ENCODE results near the gene USP21.

The USP21 gene

DNA sequence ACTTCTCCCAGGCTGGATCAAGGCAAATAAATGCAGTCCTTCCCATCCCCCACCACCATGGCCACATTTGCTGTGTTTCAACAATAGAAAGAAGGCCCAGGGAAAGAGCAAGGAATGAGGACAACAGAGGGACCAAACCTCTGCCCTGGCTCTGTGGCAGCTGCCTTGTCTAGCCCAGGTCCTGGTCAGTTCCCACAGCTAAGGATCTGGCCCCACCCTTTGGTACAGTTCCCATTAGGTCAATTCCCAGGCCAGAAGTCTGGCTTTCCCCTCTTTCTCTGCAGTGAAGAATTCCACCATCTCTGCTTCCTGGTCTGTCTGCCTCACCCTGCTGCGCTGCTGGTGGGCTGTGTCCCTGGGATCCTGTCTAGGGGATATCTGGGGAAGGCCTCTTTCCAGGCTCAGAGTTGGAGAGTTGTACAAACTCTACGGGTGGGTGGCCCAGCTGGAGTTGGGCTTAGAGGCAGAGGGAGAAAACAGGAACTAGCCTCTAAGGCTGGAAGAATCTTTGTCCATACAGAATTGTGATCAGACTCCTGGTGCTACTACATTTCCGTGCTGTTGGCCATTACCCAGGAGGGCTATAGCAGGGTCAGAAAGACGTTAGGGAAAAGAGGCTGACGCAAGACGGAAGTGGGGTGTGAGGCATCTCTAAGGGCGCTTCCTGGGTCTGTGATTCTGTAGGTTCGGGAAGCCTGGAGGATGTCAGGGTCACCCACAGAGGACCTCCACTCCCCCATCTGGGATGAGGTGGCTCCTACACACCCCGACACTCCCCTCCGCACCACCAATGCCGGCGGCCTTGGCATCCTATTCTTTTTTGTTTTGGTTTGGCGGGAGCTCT lies 41.9 kb downstream of the USP21 start:
- H3K4me2 ChIP-seq = peak overlapping the region; percentile 71 to 94 (median 88)
- peaks cover 55 to 93% (median 73%) of the 10 kb centered on the region in 10 experiments for H3K4me1 ChIP-seq
- H3K36me3 ChIP-seq = peaks cover 5 to 31% (median 26%) of the 10 kb centered on the region in 11 experiments
- H3K27me3 ChIP-seq = no peaks in the 10 kb centered on the region
- H3K9me3 ChIP-seq (replicated peaks in 1 of 11) = no peaks in the 10 kb centered on the region
- peak overlapping the region; percentile 82 to 92 (median 88); a peak in 21 of 22 replicates for H3K9ac ChIP-seq
- TF ChIP-seq Cebpa-rat (IDR thresholded peaks at IDR 0.05) = no peak
- peak overlapping the region in 9 of 10 experiments; percentile 65 to 85 (median 77); a peak in 19 of 20 replicates for H3K4me3 ChIP-seq
- peak overlapping the region; percentile 82 to 93 (median 90) for H3K27ac ChIP-seq
- no peaks in the 10 kb centered on the region for H4K20me1 ChIP-seq

DNA sequence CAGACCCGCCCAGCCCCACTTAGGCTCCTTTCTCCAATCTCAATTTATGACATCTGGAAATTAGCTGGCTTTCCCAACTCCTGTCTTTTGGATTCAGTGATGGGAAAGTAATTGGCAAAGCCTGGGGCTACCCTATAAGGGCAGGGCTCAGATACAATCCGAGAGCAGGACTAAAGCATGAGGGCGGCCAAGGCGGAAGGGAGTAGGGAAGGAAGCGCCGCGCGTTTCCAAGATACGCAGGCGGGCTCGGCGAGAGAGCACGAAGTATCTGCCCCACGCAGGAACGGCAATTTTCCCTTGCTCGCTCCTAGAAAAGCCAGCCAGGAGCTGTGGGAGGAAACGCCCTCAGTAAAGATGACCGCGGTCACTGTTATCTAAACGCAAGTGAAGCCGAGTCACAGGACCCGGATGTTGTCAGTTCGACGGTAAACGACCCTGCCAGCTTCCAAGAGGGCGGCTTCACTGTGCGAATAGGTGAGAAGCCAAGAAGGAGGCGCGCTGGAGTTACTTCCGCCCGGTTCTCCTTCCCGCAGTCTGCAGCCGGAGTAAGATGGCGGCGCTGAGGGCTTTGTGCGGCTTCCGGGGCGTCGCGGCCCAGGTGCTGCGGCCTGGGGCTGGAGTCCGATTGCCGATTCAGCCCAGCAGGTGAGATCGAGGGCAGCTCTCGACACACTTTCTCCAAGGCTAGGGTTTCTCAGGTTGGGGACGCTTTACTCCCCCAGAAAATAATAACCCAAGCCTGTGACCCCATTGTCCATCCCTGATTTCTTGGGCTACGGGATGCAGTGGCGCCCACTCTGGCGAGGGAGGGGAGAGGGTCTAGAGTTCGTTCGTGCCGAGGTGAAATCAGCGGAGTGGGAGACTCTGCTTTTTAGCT lies 42.8 kb downstream of the USP21 start, which contains the start of gene NDUFS2:
Gene NDUFS2, plus strand, starts transcription at position 532 of the 877 bp plus-strand sequence. Its CDS starts 19 bp downstream, at position 551.
- H3K27me3 ChIP-seq = no peaks in the 10 kb centered on the region
- H3K36me3 ChIP-seq = peaks cover 14 to 39% (median 35%) of the 10 kb centered on the region in 11 experiments
- peak within 1 kb of the TSS; percentile 82 to 92 (median 88) for H3K9ac ChIP-seq
- H3K4me1 ChIP-seq = peaks cover 46 to 93% (median 67%) of the 10 kb centered on the region in 10 experiments
- H3K9me3 ChIP-seq (replicated peaks in 1 of 11) = no peaks in the 10 kb centered on the region
- H3K27ac ChIP-seq = peak within 1 kb of the TSS; percentile 82 to 93 (median 90)
- peak within 1 kb of the TSS; percentile 65 to 85 (median 78) for H3K4me3 ChIP-seq
- H4K20me1 ChIP-seq = no peaks in the 10 kb centered on the region
- H3K4me2 ChIP-seq = peak within 1 kb of the TSS; percentile 77 to 97 (median 91)
- TF ChIP-seq Cebpa-rat (IDR thresholded peaks at IDR 0.05) = no peak

- H3K36me3 ChIP-seq = peaks cover 56 to 84% (median 79%) of the 10 kb centered on the region in 11 experiments
- peak overlapping the region in 2 of 11 experiments; percentile 39 to 40; a peak in 3 of 22 replicates for H3K9ac ChIP-seq
- no peaks in the 10 kb centered on the region for H3K27me3 ChIP-seq
- no peak for TF ChIP-seq Cebpa-rat (IDR thresholded peaks at IDR 0.05)
- peaks cover 0 to 18% (median 5%) of the 10 kb centered on the region in 11 experiments; a peak in 9 of 22 replicates for H4K20me1 ChIP-seq
- no peak overlapping the region for H3K4me3 ChIP-seq
- peak overlapping the region in 3 of 11 experiments; percentile 30 to 92 (median 53); a peak in 6 of 22 replicates for H3K4me2 ChIP-seq
- peaks cover 20 to 77% (median 33%) of the 10 kb centered on the region in 10 experiments for H3K4me1 ChIP-seq
- no peaks in the 10 kb centered on the region for H3K9me3 ChIP-seq (replicated peaks in 1 of 11)
- peak overlapping the region in 1 of 11 experiments; percentile 34; a peak in 1 of 22 replicates for H3K27ac ChIP-seq
These were observed 47.3 kb downstream of the USP21 start for GRCh38 chr1:161206411-161207140.

GRCh38 chr1:161207173-161207572 lies 47.9 kb downstream of the USP21 start:
- Histone ChIP-seq H3K9me3 (replicated peaks in 1 of 11) (no peaks in the 10 kb centered on the region), H3K27me3 (no peaks in the 10 kb centered on the region), H4K20me1 (peaks cover 0 to 21% (median 6%) of the 10 kb centered on the region in 11 experiments; a peak in 9 of 22 replicates), H3K36me3 (peaks cover 62 to 90% (median 85%) of the 10 kb centered on the region in 11 experiments), H3K9ac (peak overlapping the region in 2 of 11 experiments; percentile 39 to 40; a peak in 3 of 22 replicates), H3K4me3 (no peak overlapping the region), H3K4me1 (peaks cover 16 to 73% (median 29%) of the 10 kb centered on the region in 10 experiments), H3K4me2 (peak overlapping the region in 3 of 11 experiments; percentile 30 to 92 (median 53); a peak in 4 of 22 replicates), H3K27ac (peak overlapping the region in 1 of 11 experiments; percentile 34; a peak in 1 of 22 replicates)
- TF ChIP-seq Cebpa-rat (IDR thresholded peaks at IDR 0.05) = no peak

DNA sequence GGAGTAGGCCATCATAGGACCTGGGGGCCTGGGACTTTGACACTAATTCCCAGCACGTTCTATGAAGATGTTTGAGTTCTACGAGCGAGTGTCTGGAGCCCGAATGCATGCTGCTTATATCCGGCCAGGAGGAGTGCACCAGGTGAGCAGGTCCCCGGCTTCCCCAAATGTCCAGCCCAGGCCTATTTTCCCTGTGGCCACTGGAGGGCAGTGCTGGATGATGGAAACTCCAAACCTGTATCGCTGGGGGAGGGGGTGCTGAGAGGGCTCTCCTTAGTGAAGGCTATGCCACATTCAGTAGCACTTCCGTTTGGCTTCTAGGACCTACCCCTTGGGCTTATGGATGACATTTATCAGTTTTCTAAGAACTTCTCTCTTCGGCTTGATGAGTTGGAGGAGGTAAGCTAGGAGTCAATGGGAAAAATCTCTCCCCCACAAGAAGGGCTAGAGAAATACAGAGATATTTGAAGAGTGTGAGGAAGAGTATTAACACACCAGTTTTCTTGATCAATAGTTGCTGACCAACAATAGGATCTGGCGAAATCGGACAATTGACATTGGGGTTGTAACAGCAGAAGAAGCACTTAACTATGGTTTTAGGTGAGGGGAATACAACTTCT lies 50.6 kb downstream of the USP21 start:
- no peak overlapping the region for H3K27ac ChIP-seq
- peaks cover 0 to 1% (median 0%) of the 10 kb centered on the region in 11 experiments; a peak in 4 of 22 replicates for H3K27me3 ChIP-seq
- H4K20me1 ChIP-seq = peaks cover 0 to 43% (median 10%) of the 10 kb centered on the region in 11 experiments; a peak in 10 of 22 replicates
- TF ChIP-seq Cebpa-rat (IDR thresholded peaks at IDR 0.05) = no peak
- no peak overlapping the region for H3K4me3 ChIP-seq
- H3K4me1 ChIP-seq = peaks cover 16 to 75% (median 27%) of the 10 kb centered on the region in 10 experiments
- no peak overlapping the region for H3K9ac ChIP-seq
- H3K36me3 ChIP-seq = peaks cover 85 to 100% (median 93%) of the 10 kb centered on the region in 11 experiments
- peak overlapping the region in 5 of 11 experiments; percentile 1 to 62 (median 56); a peak in 9 of 22 replicates for H3K4me2 ChIP-seq
- no peaks in the 10 kb centered on the region for H3K9me3 ChIP-seq (replicated peaks in 1 of 11)

DNA sequence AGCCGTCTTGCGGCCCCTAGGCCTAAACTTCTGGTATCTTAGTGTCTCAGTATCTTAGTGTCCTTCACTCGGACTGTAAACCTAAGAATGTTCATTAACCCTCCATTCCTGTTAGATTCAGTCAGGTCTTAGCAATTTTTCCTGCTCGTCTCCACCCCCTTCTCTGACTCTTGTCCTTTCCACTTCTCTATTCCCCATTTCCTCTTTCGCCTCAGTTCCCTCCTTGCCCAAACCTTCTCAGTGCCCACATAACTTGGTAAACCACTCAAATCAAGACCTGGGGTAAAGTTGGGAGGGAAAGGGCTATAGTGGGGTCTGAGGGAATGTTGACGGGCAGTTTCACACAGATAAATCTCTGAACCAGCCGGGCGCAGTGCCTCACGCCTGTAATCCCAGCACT lies 55.1 kb downstream of the USP21 start:
- Histone ChIP-seq H3K4me3 (peak overlapping the region in 5 of 10 experiments; percentile 44 to 81 (median 70); a peak in 9 of 20 replicates), H3K4me1 (peaks cover 57 to 80% (median 61%) of the 10 kb centered on the region in 10 experiments), H3K36me3 (peaks cover 52 to 66% (median 56%) of the 10 kb centered on the region in 11 experiments), H3K4me2 (peak overlapping the region; percentile 77 to 100 (median 94)), H3K27ac (peak overlapping the region in 5 of 11 experiments; percentile 20 to 92 (median 83); a peak in 9 of 22 replicates), H3K27me3 (peaks cover 8 to 42% (median 38%) of the 10 kb centered on the region in 11 experiments; a peak in 21 of 22 replicates), H3K9ac (peak overlapping the region in 4 of 11 experiments; percentile 54 to 91 (median 87); a peak in 7 of 22 replicates), H3K9me3 (replicated peaks in 1 of 11) (no peaks in the 10 kb centered on the region), H4K20me1 (peaks cover 9 to 66% (median 30%) of the 10 kb centered on the region in 11 experiments; a peak in 18 of 22 replicates)
- no peak for TF ChIP-seq Cebpa-rat (IDR thresholded peaks at IDR 0.05)

DNA sequence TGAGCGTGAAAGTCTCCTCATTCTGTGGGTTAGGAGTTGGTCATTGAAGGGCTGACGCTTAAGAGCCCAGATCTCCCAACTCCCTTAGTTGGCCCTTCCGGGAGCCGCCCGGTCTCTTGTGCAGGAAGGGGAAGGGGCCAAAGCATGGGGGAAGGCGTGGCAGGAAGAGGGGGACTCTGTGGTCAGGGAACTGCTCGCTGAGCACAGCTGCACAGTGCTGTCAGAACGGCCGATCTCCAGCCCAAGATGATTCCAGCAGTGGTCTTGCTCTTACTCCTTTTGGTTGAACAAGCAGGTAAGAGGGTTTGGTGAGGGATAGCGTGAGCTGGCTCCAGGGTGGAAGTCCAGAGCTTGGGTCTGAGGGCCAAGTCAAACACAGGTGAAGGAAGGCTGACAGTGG lies 55.8 kb downstream of the USP21 start, which contains the start of gene FCER1G:
Gene FCER1G, plus strand, starts transcription at position 220 of the 400 bp plus-strand sequence. Its CDS starts 27 bp downstream, at position 247.
- H3K9ac ChIP-seq = peak within 1 kb of the TSS in 5 of 11 experiments; percentile 34 to 91 (median 86); a peak in 9 of 22 replicates
- H3K4me3 ChIP-seq = peak within 1 kb of the TSS in 8 of 10 experiments; percentile 6 to 81 (median 56); a peak in 11 of 20 replicates
- H3K4me2 ChIP-seq = peak within 1 kb of the TSS; percentile 77 to 100 (median 94)
- H4K20me1 ChIP-seq = peaks cover 6 to 63% (median 32%) of the 10 kb centered on the region in 11 experiments; a peak in 17 of 22 replicates
- TF ChIP-seq Cebpa-rat (IDR thresholded peaks at IDR 0.05) = no peak
- H3K9me3 ChIP-seq (replicated peaks in 1 of 11) = no peaks in the 10 kb centered on the region
- peaks cover 46 to 67% (median 49%) of the 10 kb centered on the region in 11 experiments for H3K36me3 ChIP-seq
- H3K27me3 ChIP-seq = peaks cover 8 to 49% (median 45%) of the 10 kb centered on the region in 11 experiments; a peak in 21 of 22 replicates
- H3K27ac ChIP-seq = peak within 1 kb of the TSS in 5 of 11 experiments; percentile 20 to 92 (median 83); a peak in 9 of 22 replicates
- H3K4me1 ChIP-seq = peaks cover 50 to 74% (median 57%) of the 10 kb centered on the region in 10 experiments
